HEK293T (cell line): Measurements from ENCODE around the gene WEE2.

ENCODE experiments used
- ELF4 ChIP-seq: fragments of 450-650 bp; IDR thresholded peaks from 2 replicates; pipeline ENCODE4 v1.6.1; 2017; ENCODE audit warnings: antibody characterized with exemption
- FOXA1 ChIP-seq: fragments of 450-650 bp; IDR thresholded peaks from 2 replicates; pipeline ENCODE4 v1.6.1; 2016; ENCODE audit warnings: mild to moderate bottlenecking
- FOXK2 ChIP-seq: fragments of 450-650 bp; IDR thresholded peaks from 2 replicates; pipeline ENCODE4 v1.6.1; 2016; ENCODE audit warnings: mild to moderate bottlenecking
- HDGF ChIP-seq: fragments of 450-650 bp; IDR thresholded peaks from 2 replicates; pipeline ENCODE4 v1.6.1; 2017; ENCODE audit warnings: antibody characterized with exemption, borderline replicate concordance
- L3MBTL2 ChIP-seq: fragments of 450-650 bp; conservative IDR thresholded peaks from 2 replicates; pipeline ENCODE4 v1.6.1; 2016; ENCODE audit warnings: mild to moderate bottlenecking
- SP1 ChIP-seq: fragments of 450-650 bp; IDR thresholded peaks from 2 replicates; pipeline ENCODE4 v1.6.1; 2017
- SUZ12 ChIP-seq: fragments of 450-650 bp; IDR thresholded peaks from 2 replicates; pipeline ENCODE4 v1.6.1; 2016; ENCODE audit warnings: mild to moderate bottlenecking

DNA sequence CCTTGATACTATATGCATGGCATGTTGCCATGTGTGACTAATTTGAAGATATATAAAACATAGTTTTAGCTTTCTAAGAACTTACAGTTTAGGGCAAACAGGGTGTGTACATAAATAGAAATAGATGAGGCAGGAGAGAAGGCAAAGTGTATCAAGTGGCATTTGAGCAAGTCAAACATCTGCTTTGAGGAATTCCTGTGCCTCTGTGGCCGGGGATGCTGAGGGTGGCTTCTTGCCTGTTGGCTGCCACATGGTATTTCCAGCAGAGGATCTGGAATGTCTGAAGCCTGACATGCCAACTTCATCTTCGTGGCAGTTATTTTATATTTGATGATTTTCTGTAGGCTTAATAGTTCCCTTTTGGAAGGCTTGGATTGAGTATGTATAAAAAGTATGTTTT is 36.0 kb downstream of the WEE2 start:
- TF ChIP-seq FOXA1 = no peak
- no peak for TF ChIP-seq FOXK2
- no peak for TF ChIP-seq L3MBTL2
- TF ChIP-seq SUZ12 = no peak
- TF ChIP-seq SP1 = no peak
- TF ChIP-seq HDGF = no peak
- TF ChIP-seq ELF4 = no peak
